Adrenal gland (tissue), 5 donors: ENCODE results near the gene MEOX1.

ENCODE experiments used
- CTCF ChIP-seq, 6 experiments: fragments of 450-650 bp in 4 of 6; fragments of 200-600 bp in 2 of 6; sonication (generic) in 1 of 6; IDR thresholded peaks; 1 replicate in 5 of 6; 2 replicates in 1 of 6; pipeline versions ENCODE4 v1.5.1 to v1.8.0; 2016 to 2021; ENCODE audit warnings: antibody characterized with exemption in 6 of 6, mild to moderate bottlenecking in 2 of 6, moderate library complexity in 1 of 6
- POLR2A ChIP-seq, 2 donors: fragments of 450-650 bp; IDR thresholded peaks; one replicate each; pipeline ENCODE4 v1.6.1; 2017; ENCODE audit warnings: antibody characterized with exemption in 2 of 2, mild to moderate bottlenecking in 2 of 2, moderate library complexity in 1 of 2
- donor health status: DM: no; HTN: no; CAD: no.

GRCh38 chr17:43667947-43668348 is 6.2 kb upstream of the MEOX1 start:
- TF ChIP-seq CTCF (IDR thresholded peaks at IDR 0.05) (no peak), POLR2A (IDR thresholded peaks at IDR 0.05) (no peak)
